Effector memory CD4-positive, alpha-beta T cell (primary cell): Measurements from ENCODE around the gene LRRFIP2.
"Not testable (repeated sequence)": the region's sequence is repeated elsewhere in the genome, so short reads cannot be mapped to it uniquely, and the experiment has no call there.

Experiments
- DNase-seq, 3 donors: peaks; one replicate each; pipeline ENCODE4 v3.0.0-alpha.2; 2020
- H3K27ac ChIP-seq: 2 replicates; pipeline ENCODE4 v1.7.0; 2013; ENCODE audit warnings: mild to moderate bottlenecking, low read length, moderate library complexity; ENCODE audit not compliant: insufficient read depth, poor library complexity, severe bottlenecking
- H3K27me3 ChIP-seq: replicated peaks from 2 replicates; pipeline ENCODE4 v1.7.0; 2013; ENCODE audit warnings: mild to moderate bottlenecking, low read length; ENCODE audit not compliant: insufficient read depth, control insufficient read depth, poor library complexity, severe bottlenecking
- H3K36me3 ChIP-seq: 2 replicates; pipeline ENCODE4 v1.7.0; 2013; ENCODE audit warnings: mild to moderate bottlenecking, low read length, moderate library complexity; ENCODE audit not compliant: control insufficient read depth, insufficient read depth
- H3K4me1 ChIP-seq: 2 replicates; pipeline ENCODE4 v1.7.0; 2013; ENCODE audit warnings: low read length, mild to moderate bottlenecking; ENCODE audit not compliant: control insufficient read depth, insufficient read depth, poor library complexity, severe bottlenecking
- H3K4me3 ChIP-seq: 2 replicates; pipeline ENCODE4 v1.7.0; 2013; ENCODE audit warnings: low read length, low read depth, mild to moderate bottlenecking; ENCODE audit not compliant: insufficient read depth, poor library complexity, severe bottlenecking
- H3K9me3 ChIP-seq: 2 replicates; pipeline ENCODE4 v1.7.0; 2013; ENCODE audit warnings: mild to moderate bottlenecking, low read length, moderate library complexity; ENCODE audit not compliant: control insufficient read depth

The LRRFIP2 gene

GRCh38 chr3:37147666-37148065, 26.7 kb downstream of the LRRFIP2 start:
- H3K9me3 ChIP-seq, result no peaks in the 10 kb centered on the region
- no peak overlapping the region for H3K27ac ChIP-seq
- peaks cover 5% of the 10 kb centered on the region for H3K36me3 ChIP-seq
- H3K27me3 ChIP-seq, result no peaks in the 10 kb centered on the region
- H3K4me3 ChIP-seq, result no peak overlapping the region
- no peak for DNase-seq
- H3K4me1 ChIP-seq, result peaks cover 5% of the 10 kb centered on the region

GRCh38 chr3:37146927-37147326, 27.5 kb downstream of the LRRFIP2 start:
- H3K36me3 ChIP-seq, H3K27me3 ChIP-seq, H3K27ac ChIP-seq: not testable (repeated sequence)

GRCh38 chr3:37145611-37146010, 28.8 kb downstream of the LRRFIP2 start:
- Histone ChIP-seq H3K27me3 (no peaks in the 10 kb centered on the region), H3K36me3 (peaks cover 10% of the 10 kb centered on the region), H3K9me3 (no peaks in the 10 kb centered on the region), H3K4me1 (peaks cover 5% of the 10 kb centered on the region), H3K27ac (no peak overlapping the region), H3K4me3 (no peak overlapping the region)
- no peak for DNase-seq

More at GRCh38 chr3:37146927-37147326, 27.5 kb downstream of the LRRFIP2 start:
- H3K9me3 ChIP-seq, H3K4me3 ChIP-seq, H3K4me1 ChIP-seq, DNase-seq: not testable (repeated sequence)

- no peak overlapping the region for H3K27ac ChIP-seq
- no peak overlapping the region for H3K4me3 ChIP-seq
- H3K9me3 ChIP-seq, result no peaks in the 10 kb centered on the region
- DNase-seq, result no peak
- H3K27me3 ChIP-seq, result no peaks in the 10 kb centered on the region
- peaks cover 5% of the 10 kb centered on the region for H3K4me1 ChIP-seq
- H3K36me3 ChIP-seq, result peaks cover 10% of the 10 kb centered on the region
These were observed 29.6 kb downstream of the LRRFIP2 start for GRCh38 chr3:37144806-37145205.

GRCh38 chr3:37143821-37144220, 30.6 kb downstream of the LRRFIP2 start:
- H3K9me3 ChIP-seq, result no peaks in the 10 kb centered on the region
- H3K27me3 ChIP-seq, result no peaks in the 10 kb centered on the region
- H3K4me1 ChIP-seq, result peaks cover 5% of the 10 kb centered on the region
- no peak overlapping the region for H3K4me3 ChIP-seq
- DNase-seq, result no peak
- H3K27ac ChIP-seq, result no peak overlapping the region
- H3K36me3 ChIP-seq, result peaks cover 10% of the 10 kb centered on the region

GRCh38 chr3:37141676-37142075, 32.7 kb downstream of the LRRFIP2 start:
- Histone ChIP-seq H3K27me3 (no peaks in the 10 kb centered on the region), H3K36me3 (peaks cover 5% of the 10 kb centered on the region), H3K27ac (no peak overlapping the region), H3K9me3 (no peaks in the 10 kb centered on the region), H3K4me1 (peaks cover 5% of the 10 kb centered on the region), H3K4me3 (no peak overlapping the region)
- DNase-seq, result no peak

- Histone ChIP-seq H3K4me1 (peaks cover 5% of the 10 kb centered on the region), H3K9me3 (no peaks in the 10 kb centered on the region)
- DNase-seq, result no peak
These were observed 33.4 kb downstream of the LRRFIP2 start for GRCh38 chr3:37140899-37141541.

GRCh38 chr3:37139567-37140052, 34.8 kb downstream of the LRRFIP2 start:
- no peak overlapping the region for H3K27ac ChIP-seq
- peaks cover 5% of the 10 kb centered on the region for H3K36me3 ChIP-seq
- H3K9me3 ChIP-seq, result no peaks in the 10 kb centered on the region
- no peaks in the 10 kb centered on the region for H3K4me1 ChIP-seq
- no peaks in the 10 kb centered on the region for H3K27me3 ChIP-seq
- no peak for DNase-seq
- no peak overlapping the region for H3K4me3 ChIP-seq

More at GRCh38 chr3:37140899-37141541, 33.4 kb downstream of the LRRFIP2 start:
- no peak overlapping the region for H3K4me3 ChIP-seq
- no peaks in the 10 kb centered on the region for H3K27me3 ChIP-seq
- no peak overlapping the region for H3K27ac ChIP-seq
- peaks cover 5% of the 10 kb centered on the region for H3K36me3 ChIP-seq

- peaks cover 5% of the 10 kb centered on the region for H3K36me3 ChIP-seq
- no peak for DNase-seq
- H3K4me1 ChIP-seq, result no peaks in the 10 kb centered on the region
- H3K4me3 ChIP-seq, result no peak overlapping the region
- H3K9me3 ChIP-seq, result no peaks in the 10 kb centered on the region
- H3K27ac ChIP-seq, result no peak overlapping the region
- no peaks in the 10 kb centered on the region for H3K27me3 ChIP-seq
These were observed 35.6 kb downstream of the LRRFIP2 start for GRCh38 chr3:37138816-37139215.

GRCh38 chr3:37137516-37137915, 36.9 kb downstream of the LRRFIP2 start:
- no peaks in the 10 kb centered on the region for H3K27me3 ChIP-seq
- no peak overlapping the region for H3K27ac ChIP-seq
- no peak overlapping the region for H3K4me3 ChIP-seq
- no peaks in the 10 kb centered on the region for H3K9me3 ChIP-seq
- DNase-seq, result no peak
- peaks cover 3% of the 10 kb centered on the region for H3K36me3 ChIP-seq
- H3K4me1 ChIP-seq, result no peaks in the 10 kb centered on the region
